Mesodermal cell (in vitro differentiated cells): ENCODE measurements around the gene IRS2.

Source experiments
- H3K27ac ChIP-seq: 2 replicates; pipeline ENCODE4 v1.7.0; 2013; ENCODE audit warnings: mild to moderate bottlenecking, low read depth, low read length, moderate library complexity; ENCODE audit not compliant: severe bottlenecking
- H3K36me3 ChIP-seq: 2 replicates; pipeline ENCODE4 v1.7.1; 2013; ENCODE audit warnings: mild to moderate bottlenecking, low read length, moderate library complexity; ENCODE audit not compliant: control insufficient read depth, insufficient read depth
- H3K4me1 ChIP-seq: one replicate; pipeline ENCODE4 v1.7.1; 2013; ENCODE audit warnings: mild to moderate bottlenecking, low read length; ENCODE audit not compliant: insufficient read depth, control insufficient read depth, poor library complexity, severe bottlenecking
- H3K4me3 ChIP-seq: 2 replicates; pipeline ENCODE4 v1.7.0; 2013; ENCODE audit warnings: low read length, control low read depth, mild to moderate bottlenecking; ENCODE audit not compliant: insufficient read depth, poor library complexity, severe bottlenecking; ENCODE audit errors: extremely low read depth
- H3K9me3 ChIP-seq: 2 replicates; pipeline ENCODE4 v1.7.1; 2013; ENCODE audit warnings: mild to moderate bottlenecking, low read length, moderate library complexity; ENCODE audit not compliant: control insufficient read depth
- WGBS, 2 experiments: methylation state at CpG; one replicate each; pipeline ENCODE4 v1.1.5; 2013; ENCODE audit warnings: missing lambda C conversion rate in 2 of 2; ENCODE audit not compliant: insufficient coverage in 2 of 2; 5-methylcytosine and 5-hydroxymethylcytosine counted together

IRS2 gene

DNA sequence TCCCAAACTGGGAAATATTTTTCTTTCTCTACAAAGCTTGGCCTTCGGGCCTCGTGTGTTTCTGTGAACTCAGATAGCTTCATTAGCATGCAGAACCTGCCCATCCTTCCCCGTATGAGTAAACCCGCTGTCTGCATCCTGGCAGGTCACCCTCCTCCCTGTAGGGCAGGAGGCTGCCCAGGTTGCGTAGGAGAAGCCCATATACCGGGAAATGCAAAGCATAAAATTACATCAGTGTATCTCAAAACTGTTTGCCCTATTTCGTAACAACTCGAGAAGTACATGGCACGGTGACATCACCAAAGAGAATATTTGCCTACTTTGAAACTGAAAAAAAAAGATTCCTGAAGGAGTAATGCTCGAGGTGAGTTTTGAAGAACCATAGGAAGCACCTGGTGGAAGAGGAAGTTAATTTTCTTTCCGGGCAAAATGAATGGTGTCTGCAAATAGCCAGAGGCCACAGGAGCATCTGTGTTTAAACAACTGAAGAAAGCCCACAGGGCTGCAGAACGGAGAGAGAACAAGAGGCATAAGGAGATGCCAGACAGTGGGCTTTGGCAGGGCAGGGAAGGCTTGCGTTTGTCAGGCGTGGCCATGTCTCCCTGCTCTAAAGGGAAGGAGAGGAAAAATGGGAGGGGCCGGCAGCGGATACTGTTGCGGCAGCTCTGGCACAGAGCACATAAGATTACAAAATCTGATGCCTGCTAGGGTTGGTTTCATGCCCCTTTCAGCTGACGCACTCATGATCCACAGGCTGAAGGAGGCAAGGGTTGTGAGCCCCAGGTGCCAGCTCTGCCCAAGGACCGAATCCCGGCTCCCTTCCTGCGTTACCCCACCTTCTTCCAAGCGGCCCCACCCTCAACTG is 81.4 kb downstream of the IRS2 start:
- 87 to 88% methylated on average over 19 to 22 of the region's 22 CpGs for WGBS, 2 experiments
- Histone ChIP-seq H3K9me3 (peaks cover 11% of the 10 kb centered on the region), H3K27ac (no peak overlapping the region), H3K4me1 (no peaks in the 10 kb centered on the region), H3K4me3 (no peak overlapping the region), H3K36me3 (no peaks in the 10 kb centered on the region)

DNA sequence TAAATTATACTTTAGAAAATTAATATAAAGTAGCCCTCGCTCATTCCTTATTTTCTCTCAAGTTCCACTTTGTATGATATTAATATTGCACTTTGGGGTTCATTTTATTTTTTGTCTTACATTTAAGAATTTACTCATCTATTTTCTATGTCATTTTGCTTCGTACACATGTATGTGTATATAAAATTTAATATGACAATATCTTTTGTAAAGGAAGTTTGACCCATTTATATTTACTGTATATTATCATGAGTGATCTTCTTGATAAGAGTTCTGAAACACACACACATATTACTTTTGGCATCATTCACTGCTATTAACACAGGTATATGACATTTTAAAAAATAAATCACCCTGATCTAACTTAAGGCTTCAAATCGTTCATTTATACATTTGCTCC is 83.1 kb downstream of the IRS2 start:
- WGBS, 2 experiments = no CpG with 5 or more reads among the region's 3 CpGs
- peaks cover 11% of the 10 kb centered on the region for H3K9me3 ChIP-seq

More for the DNA sequence above, 83.1 kb downstream of the IRS2 start:
- H3K4me3 ChIP-seq = no peak overlapping the region
- H3K4me1 ChIP-seq = no peaks in the 10 kb centered on the region
- no peak overlapping the region for H3K27ac ChIP-seq
- H3K36me3 ChIP-seq = no peaks in the 10 kb centered on the region
